DOHH2 (cell line): ENCODE results near the gene KLHL7.

ENCODE experiments used
- H3F3A ChIP-seq: fragments of 200-600 bp; sonication (generic), shearing (Covaris generic); 2 replicates; pipeline ENCODE4 v1.6.0; 2016; ENCODE audit warnings: antibody characterized with exemption, mild to moderate bottlenecking; ENCODE audit not compliant: control insufficient read depth, insufficient read depth
- H3K27ac ChIP-seq: fragments of 200-600 bp; sonication (generic); 2 replicates; pipeline ENCODE4 v1.5.1; 2014; ENCODE audit warnings: low read depth, mild to moderate bottlenecking, low read length, moderate library complexity
- H3K27me3 ChIP-seq: fragments of 200-600 bp; sonication (generic); 2 replicates; pipeline ENCODE4 v1.6.1; 2014; ENCODE audit warnings: mild to moderate bottlenecking, low read length, mixed read lengths; ENCODE audit not compliant: control insufficient read depth
- H3K36me3 ChIP-seq: fragments of 200-600 bp; sonication (generic); 2 replicates; pipeline ENCODE4 v1.6.1; 2014; ENCODE audit warnings: mild to moderate bottlenecking, low read length, moderate library complexity, mixed read lengths; ENCODE audit not compliant: control insufficient read depth
- H3K4me1 ChIP-seq: fragments of 200-600 bp; sonication (generic); 2 replicates; pipeline ENCODE4 v1.6.1; 2014; ENCODE audit warnings: mild to moderate bottlenecking, low read length, mixed read lengths; ENCODE audit not compliant: control insufficient read depth
- H3K4me2 ChIP-seq: fragments of 200-600 bp; sonication (generic); 2 replicates; pipeline ENCODE4 v1.6.0; 2014; ENCODE audit warnings: mild to moderate bottlenecking, low read length, moderate library complexity
- H3K4me3 ChIP-seq: fragments of 200-600 bp; sonication (generic); 2 replicates; pipeline ENCODE4 v1.5.1; 2014; ENCODE audit warnings: mild to moderate bottlenecking, low read length, mixed read lengths
- H3K79me2 ChIP-seq: fragments of 200-600 bp; sonication (generic); 2 replicates; pipeline ENCODE4 v1.6.1; 2014; ENCODE audit warnings: mild to moderate bottlenecking, low read length, mixed read lengths; ENCODE audit not compliant: control insufficient read depth
- H3K9me2 ChIP-seq: fragments of 200-600 bp; sonication (generic); replicated peaks from 2 replicates; pipeline ENCODE4 v1.6.1; 2014; ENCODE audit warnings: mild to moderate bottlenecking, low read length, mixed read lengths; ENCODE audit not compliant: control insufficient read depth
- H3K9me3 ChIP-seq: fragments of 200-600 bp; sonication (generic); 2 replicates; pipeline ENCODE4 v1.6.1; 2014; ENCODE audit warnings: antibody characterized with exemption, low read length, mixed read lengths; ENCODE audit not compliant: control insufficient read depth, insufficient read depth
- H4K20me1 ChIP-seq: fragments of 200-600 bp; sonication (generic); 2 replicates; pipeline ENCODE4 v1.6.0; 2014; ENCODE audit warnings: low read depth, mild to moderate bottlenecking, antibody characterized with exemption, low read length, moderate library complexity; ENCODE audit not compliant: control insufficient read depth, insufficient read depth
- CTCF ChIP-seq: fragments of 200-600 bp; sonication (generic); IDR thresholded peaks from one replicate; pipeline ENCODE4 v1.5.1; 2014; ENCODE audit warnings: antibody characterized with exemption, mild to moderate bottlenecking, low read depth, low read length; ENCODE audit not compliant: poor library complexity, severe bottlenecking
- EZH2phosphoT487 ChIP-seq: fragments of 200-600 bp; sonication (generic); IDR thresholded peaks from 2 replicates; pipeline ENCODE4 v1.6.1; 2017; ENCODE audit warnings: borderline replicate concordance, mild to moderate bottlenecking, antibody characterized with exemption, low read length, moderate library complexity, mixed read lengths

Gene KLHL7

GRCh38 chr7:23107781-23108180 is 2.2 kb downstream of the KLHL7 start:
- Histone ChIP-seq H3K9me3 (no peaks in the 10 kb centered on the region), H4K20me1 (no peaks in the 10 kb centered on the region), H3K9me2 (no peaks in the 10 kb centered on the region), H3K79me2 (peaks cover 63% of the 10 kb centered on the region), H3F3A (no peaks in the 10 kb centered on the region), H3K4me1 (peaks cover 19% of the 10 kb centered on the region), H3K36me3 (no peaks in the 10 kb centered on the region), H3K4me2 (peak overlapping the region; percentile 63), H3K27ac (no peak overlapping the region), H3K4me3 (peak overlapping the region; percentile 77), H3K27me3 (no peaks in the 10 kb centered on the region)
- TF ChIP-seq EZH2phosphoT487 (no peak), CTCF (no peak)

- no peak for TF ChIP-seq EZH2phosphoT487
- no peak for TF ChIP-seq CTCF
- H3K9me3 ChIP-seq, result no peaks in the 10 kb centered on the region
- no peak overlapping the region for H3K27ac ChIP-seq
- H3K27me3 ChIP-seq, result no peaks in the 10 kb centered on the region
- no peaks in the 10 kb centered on the region for H3K9me2 ChIP-seq
- no peaks in the 10 kb centered on the region for H3F3A ChIP-seq
- no peak overlapping the region for H3K4me3 ChIP-seq
- H3K36me3 ChIP-seq, result no peaks in the 10 kb centered on the region
- H3K4me1 ChIP-seq, result peaks cover 19% of the 10 kb centered on the region
- H4K20me1 ChIP-seq, result no peaks in the 10 kb centered on the region
- no peak overlapping the region for H3K4me2 ChIP-seq
- H3K79me2 ChIP-seq, result peaks cover 68% of the 10 kb centered on the region
Measured at GRCh38 chr7:23108995-23109394, 3.4 kb downstream of the KLHL7 start.

- peaks cover 18% of the 10 kb centered on the region for H3K4me1 ChIP-seq
Measured at GRCh38 chr7:23109470-23109869, 3.9 kb downstream of the KLHL7 start.

More at GRCh38 chr7:23109470-23109869, 3.9 kb downstream of the KLHL7 start:
- no peak overlapping the region for H3K4me3 ChIP-seq
- H3K36me3 ChIP-seq, result no peaks in the 10 kb centered on the region
- no peak overlapping the region for H3K27ac ChIP-seq
- no peaks in the 10 kb centered on the region for H3K9me2 ChIP-seq
- no peaks in the 10 kb centered on the region for H3F3A ChIP-seq
- H3K4me2 ChIP-seq, result no peak overlapping the region
- no peaks in the 10 kb centered on the region for H3K9me3 ChIP-seq
- H4K20me1 ChIP-seq, result no peaks in the 10 kb centered on the region
- H3K27me3 ChIP-seq, result no peaks in the 10 kb centered on the region
- TF ChIP-seq CTCF (no peak), EZH2phosphoT487 (no peak)
- peaks cover 73% of the 10 kb centered on the region for H3K79me2 ChIP-seq
